ENCODE measurements around the gene ADAM33. TPM values are rescaled to one million over a fixed set of nuclear protein-coding genes. Genes with fewer than 3 reads are reported as not detected.

Gene ADAM33
- polyA plus RNA-seq, 3 donors, result not detected

DNA sequence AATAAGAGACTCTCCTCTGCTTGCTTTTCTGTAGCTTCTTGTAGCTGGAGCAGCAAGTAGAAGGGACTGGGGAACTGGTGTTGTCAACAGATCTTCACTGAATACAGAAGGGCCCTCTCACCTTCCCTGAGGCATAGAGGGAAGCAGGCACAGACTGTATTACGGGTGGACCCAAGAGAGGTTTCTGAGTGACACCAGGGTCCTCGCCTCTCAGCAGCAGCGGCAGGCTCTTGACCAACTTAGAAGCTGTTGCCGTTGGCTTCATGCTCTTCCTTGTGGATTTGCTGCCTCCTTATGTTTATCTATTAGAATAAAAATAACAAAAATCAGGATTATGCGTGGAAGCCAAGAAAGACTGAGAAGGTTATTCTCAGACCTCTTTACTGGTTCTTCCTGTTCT lies 50.3 kb downstream of the ADAM33 start:
- Histone ChIP-seq H3K27me3 (ENCODE audit: control insufficient read depth in 2 of 2, insufficient read depth in 2 of 2, low read length in 2 of 2) (no peaks in the 10 kb centered on the region), H3K4me1 (ENCODE audit: control insufficient read depth in 1 of 2, insufficient read depth in 2 of 2, low read length in 2 of 2) (no peaks in the 10 kb centered on the region), H2AFZ (ENCODE audit: insufficient read depth, low read depth, low read length, poor library complexity, severe bottlenecking) (no peak overlapping the region), H3K9ac (ENCODE audit: insufficient read depth, low read length, poor library complexity, severe bottlenecking) (no peak overlapping the region), H3K4me2 (replicated peaks; ENCODE audit: extremely low read depth, low read length, poor library complexity, severe bottlenecking) (no peak overlapping the region), H3K36me3 (replicated peaks in 1 of 2; ENCODE audit: control insufficient read depth in 1 of 2, insufficient read depth in 2 of 2, low read length in 2 of 2) (peaks cover 10 to 65% of the 10 kb centered on the region in 2 donors), H4K20me1 (ENCODE audit: insufficient read depth, low read length) (no peaks in the 10 kb centered on the region), H3K27ac (ENCODE audit: low read depth in 1 of 2, low read length in 2 of 2) (no peak overlapping the region), H3K79me2 (ENCODE audit: insufficient read depth, low read length) (no peaks in the 10 kb centered on the region), H3K9me3 (replicated peaks in 1 of 2; ENCODE audit: control insufficient read depth in 1 of 2, insufficient read depth in 1 of 2, low read length in 2 of 2) (no peaks in the 10 kb centered on the region), H3K4me3 (replicated peaks in 1 of 3; ENCODE audit: low read depth in 2 of 3, low read length in 3 of 3) (no peak overlapping the region)
- intact Hi-C loops (cut with micrococcal nuclease), result no loop called here
- H3K36me3 Mint-ChIP-seq, result peaks cover 57 to 63% of the 10 kb centered on the region in 2 donors
- WGBS (ENCODE audit: insufficient coverage), result 100% methylated on average over 2 of the region's 5 CpGs
- H3K27ac Mint-ChIP-seq, result no peak overlapping the region
- no peaks in the 10 kb centered on the region for H3K9me3 Mint-ChIP-seq
- H3K4me1 Mint-ChIP-seq, result no peaks in the 10 kb centered on the region
- no peaks in the 10 kb centered on the region for H3K27me3 Mint-ChIP-seq (ENCODE audit: low read depth in 3 of 3)
- no peak overlapping the region for H3K4me3 Mint-ChIP-seq
- TF ChIP-seq, protein P1, sequence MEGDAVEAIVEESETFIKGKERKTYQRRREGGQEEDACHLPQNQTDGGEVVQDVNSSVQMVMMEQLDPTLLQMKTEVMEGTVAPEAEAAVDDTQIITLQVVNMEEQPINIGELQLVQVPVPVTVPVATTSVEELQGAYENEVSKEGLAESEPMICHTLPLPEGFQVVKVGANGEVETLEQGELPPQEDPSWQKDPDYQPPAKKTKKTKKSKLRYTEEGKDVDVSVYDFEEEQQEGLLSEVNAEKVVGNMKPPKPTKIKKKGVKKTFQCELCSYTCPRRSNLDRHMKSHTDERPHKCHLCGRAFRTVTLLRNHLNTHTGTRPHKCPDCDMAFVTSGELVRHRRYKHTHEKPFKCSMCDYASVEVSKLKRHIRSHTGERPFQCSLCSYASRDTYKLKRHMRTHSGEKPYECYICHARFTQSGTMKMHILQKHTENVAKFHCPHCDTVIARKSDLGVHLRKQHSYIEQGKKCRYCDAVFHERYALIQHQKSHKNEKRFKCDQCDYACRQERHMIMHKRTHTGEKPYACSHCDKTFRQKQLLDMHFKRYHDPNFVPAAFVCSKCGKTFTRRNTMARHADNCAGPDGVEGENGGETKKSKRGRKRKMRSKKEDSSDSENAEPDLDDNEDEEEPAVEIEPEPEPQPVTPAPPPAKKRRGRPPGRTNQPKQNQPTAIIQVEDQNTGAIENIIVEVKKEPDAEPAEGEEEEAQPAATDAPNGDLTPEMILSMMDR (IDR thresholded peaks at IDR 0.05), result no peak
- DNase-seq, result no peak

DNA sequence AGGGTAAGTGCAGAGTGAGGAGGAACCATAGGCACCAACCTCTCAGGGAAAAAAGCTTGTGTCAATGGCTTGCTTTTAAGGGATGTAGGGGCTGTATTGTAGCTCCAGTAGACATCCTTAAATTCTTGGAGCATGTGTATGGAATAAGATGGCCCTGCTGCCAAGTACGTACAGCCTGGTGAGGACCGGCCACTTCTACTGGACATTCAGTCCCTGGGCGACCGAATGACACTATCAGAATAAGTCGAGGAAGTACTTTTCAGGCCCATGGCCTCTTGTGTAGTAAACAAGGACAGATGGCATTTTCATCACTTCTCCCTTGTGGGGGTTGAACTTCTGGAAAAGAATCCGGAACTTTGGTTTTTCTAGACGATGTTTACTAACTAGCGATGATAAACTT lies 51.4 kb downstream of the ADAM33 start:
- Histone ChIP-seq H2AFZ (ENCODE audit: insufficient read depth, low read depth, low read length, poor library complexity, severe bottlenecking) (no peak overlapping the region), H3K79me2 (ENCODE audit: insufficient read depth, low read length) (no peaks in the 10 kb centered on the region), H3K4me2 (replicated peaks; ENCODE audit: extremely low read depth, low read length, poor library complexity, severe bottlenecking) (no peak overlapping the region), H4K20me1 (ENCODE audit: insufficient read depth, low read length) (no peaks in the 10 kb centered on the region), H3K4me1 (ENCODE audit: control insufficient read depth in 1 of 2, insufficient read depth in 2 of 2, low read length in 2 of 2) (no peaks in the 10 kb centered on the region), H3K36me3 (replicated peaks in 1 of 2; ENCODE audit: control insufficient read depth in 1 of 2, insufficient read depth in 2 of 2, low read length in 2 of 2) (peaks cover 10 to 62% of the 10 kb centered on the region in 2 donors), H3K9ac (ENCODE audit: insufficient read depth, low read length, poor library complexity, severe bottlenecking) (no peak overlapping the region), H3K9me3 (replicated peaks in 1 of 2; ENCODE audit: control insufficient read depth in 1 of 2, insufficient read depth in 1 of 2, low read length in 2 of 2) (no peaks in the 10 kb centered on the region), H3K27ac (ENCODE audit: low read depth in 1 of 2, low read length in 2 of 2) (no peak overlapping the region), H3K27me3 (ENCODE audit: control insufficient read depth in 2 of 2, insufficient read depth in 2 of 2, low read length in 2 of 2) (no peaks in the 10 kb centered on the region), H3K4me3 (replicated peaks in 1 of 3; ENCODE audit: low read depth in 2 of 3, low read length in 3 of 3) (no peak overlapping the region)
- H3K4me3 Mint-ChIP-seq, result no peak overlapping the region
- 100% methylated on average over 2 of the region's 8 CpGs for WGBS (ENCODE audit: insufficient coverage)
- H3K4me1 Mint-ChIP-seq, result no peaks in the 10 kb centered on the region
- no peak overlapping the region for H3K27ac Mint-ChIP-seq
- no peak for DNase-seq
- no peaks in the 10 kb centered on the region for H3K9me3 Mint-ChIP-seq
- intact Hi-C loops (cut with micrococcal nuclease), result no loop called here
- H3K36me3 Mint-ChIP-seq, result peaks cover 61 to 66% of the 10 kb centered on the region in 2 donors
- TF ChIP-seq, protein P1 (IDR thresholded peaks at IDR 0.05), result no peak
- no peaks in the 10 kb centered on the region for H3K27me3 Mint-ChIP-seq (ENCODE audit: low read depth in 3 of 3)

All from CD14-positive monocyte (primary cell).